ENCODE data around the gene LAMB4.

Gene LAMB4

DNA sequence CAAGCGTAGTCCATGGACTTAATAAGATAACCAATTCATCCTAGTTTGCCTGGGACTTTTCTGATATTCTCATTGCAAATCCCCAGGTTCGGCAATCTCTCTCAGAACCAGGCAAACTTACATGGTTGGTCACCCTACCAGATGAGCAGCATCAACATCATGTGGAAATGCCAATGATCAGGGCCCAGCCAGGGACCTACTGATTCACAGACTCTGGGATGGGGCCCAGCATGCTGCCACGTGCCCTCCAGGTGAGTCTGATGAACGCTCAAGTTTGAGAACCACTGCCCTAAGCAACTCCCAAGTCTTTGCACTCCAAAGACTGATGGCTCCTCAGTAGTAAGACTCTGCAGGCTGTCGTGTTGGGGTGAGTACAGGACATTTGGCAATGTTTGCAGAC, 2.7 kb downstream of the LAMB4 start:
- Histone ChIP-seq H3K4me3 (replicated peaks; ENCODE audit: low read depth, low read length) (no peak overlapping the region), H3K36me3 (ENCODE audit: control insufficient read depth, insufficient read depth, low read length) (no peaks in the 10 kb centered on the region), H3K27me3 (replicated peaks; ENCODE audit: control insufficient read depth, insufficient read depth, low read length) (no peaks in the 10 kb centered on the region)
- no peak for DNase-seq (ENCODE audit: extremely low read depth, insufficient read length)
- TF ChIP-seq, protein P1, sequence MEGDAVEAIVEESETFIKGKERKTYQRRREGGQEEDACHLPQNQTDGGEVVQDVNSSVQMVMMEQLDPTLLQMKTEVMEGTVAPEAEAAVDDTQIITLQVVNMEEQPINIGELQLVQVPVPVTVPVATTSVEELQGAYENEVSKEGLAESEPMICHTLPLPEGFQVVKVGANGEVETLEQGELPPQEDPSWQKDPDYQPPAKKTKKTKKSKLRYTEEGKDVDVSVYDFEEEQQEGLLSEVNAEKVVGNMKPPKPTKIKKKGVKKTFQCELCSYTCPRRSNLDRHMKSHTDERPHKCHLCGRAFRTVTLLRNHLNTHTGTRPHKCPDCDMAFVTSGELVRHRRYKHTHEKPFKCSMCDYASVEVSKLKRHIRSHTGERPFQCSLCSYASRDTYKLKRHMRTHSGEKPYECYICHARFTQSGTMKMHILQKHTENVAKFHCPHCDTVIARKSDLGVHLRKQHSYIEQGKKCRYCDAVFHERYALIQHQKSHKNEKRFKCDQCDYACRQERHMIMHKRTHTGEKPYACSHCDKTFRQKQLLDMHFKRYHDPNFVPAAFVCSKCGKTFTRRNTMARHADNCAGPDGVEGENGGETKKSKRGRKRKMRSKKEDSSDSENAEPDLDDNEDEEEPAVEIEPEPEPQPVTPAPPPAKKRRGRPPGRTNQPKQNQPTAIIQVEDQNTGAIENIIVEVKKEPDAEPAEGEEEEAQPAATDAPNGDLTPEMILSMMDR (IDR thresholded peaks at IDR 0.05; ENCODE audit: insufficient read depth, low read length, poor library complexity, severe bottlenecking), result no peak

DNA sequence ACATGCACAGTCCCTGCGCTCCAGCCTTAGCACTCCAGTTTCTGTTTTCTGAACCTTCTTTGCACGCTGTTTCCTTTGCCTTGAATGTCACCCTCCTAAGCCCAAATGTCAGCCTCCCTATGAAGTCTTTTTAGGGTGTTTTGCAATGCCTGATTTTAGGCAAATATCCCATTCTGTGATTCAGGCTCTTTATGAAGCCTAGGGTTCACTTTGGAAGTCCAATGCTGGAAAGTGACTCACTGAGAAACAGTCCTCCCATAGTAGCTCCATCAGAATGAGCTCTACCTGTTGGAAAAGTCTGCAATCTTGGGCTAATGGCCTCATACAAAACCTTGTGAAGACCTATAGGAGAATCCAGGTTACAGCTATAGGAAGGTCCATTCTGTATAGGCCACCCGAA, 5.3 kb downstream of the LAMB4 start:
- H3K27me3 ChIP-seq (replicated peaks; ENCODE audit: control insufficient read depth, insufficient read depth, low read length), result no peaks in the 10 kb centered on the region
- no peak overlapping the region for H3K4me3 ChIP-seq (replicated peaks; ENCODE audit: low read depth, low read length)
- H3K36me3 ChIP-seq (ENCODE audit: control insufficient read depth, insufficient read depth, low read length), result no peaks in the 10 kb centered on the region
- no peak for DNase-seq (ENCODE audit: extremely low read depth, insufficient read length)
- TF ChIP-seq, protein P1 (IDR thresholded peaks at IDR 0.05; ENCODE audit: insufficient read depth, low read length, poor library complexity, severe bottlenecking), result no peak

DNA sequence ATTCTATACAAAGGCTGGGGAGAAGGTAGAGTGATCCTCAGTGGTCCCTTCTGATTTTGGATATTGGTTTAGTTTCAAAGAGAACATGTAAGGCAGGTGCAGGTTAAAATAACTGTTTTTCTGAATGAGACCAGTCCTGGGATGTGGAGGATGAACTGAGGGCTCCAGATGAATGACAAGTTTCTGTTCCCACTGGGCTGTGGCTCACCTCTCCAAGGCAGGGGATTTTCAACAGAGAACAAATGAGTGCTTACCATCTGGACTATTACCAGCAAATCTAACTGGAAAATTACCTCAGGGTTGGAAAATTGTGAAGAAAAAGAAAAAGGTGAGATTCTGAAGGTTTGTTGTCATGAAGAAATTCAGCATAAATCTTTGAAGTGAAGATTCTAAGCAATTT, 8.0 kb downstream of the LAMB4 start:
- no peaks in the 10 kb centered on the region for H3K27me3 ChIP-seq (replicated peaks; ENCODE audit: control insufficient read depth, insufficient read depth, low read length)
- TF ChIP-seq, protein P1 (IDR thresholded peaks at IDR 0.05; ENCODE audit: insufficient read depth, low read length, poor library complexity, severe bottlenecking), result no peak
- no peak for DNase-seq (ENCODE audit: extremely low read depth, insufficient read length)
- no peaks in the 10 kb centered on the region for H3K36me3 ChIP-seq (ENCODE audit: control insufficient read depth, insufficient read depth, low read length)
- H3K4me3 ChIP-seq (replicated peaks; ENCODE audit: low read depth, low read length), result no peak overlapping the region

DNA sequence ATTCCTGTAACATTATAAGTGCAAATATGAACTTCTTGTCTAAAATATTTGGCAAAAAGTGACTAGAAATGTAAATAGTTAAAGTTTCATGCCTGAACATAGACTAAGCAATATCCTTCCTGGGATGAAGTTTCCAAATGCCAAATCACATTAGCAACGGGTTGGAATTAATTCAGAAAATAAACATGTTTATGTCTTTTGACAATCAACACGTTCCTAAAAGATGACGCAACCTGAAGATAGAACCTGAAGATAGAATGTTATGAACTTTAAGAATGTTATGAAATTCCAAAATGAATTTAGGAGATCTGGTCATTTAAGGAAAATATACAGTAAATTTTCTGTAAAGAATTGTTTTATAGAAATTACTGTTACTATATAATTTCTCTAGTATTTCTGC, 9.2 kb downstream of the LAMB4 start:
- Histone ChIP-seq H3K36me3 (ENCODE audit: control insufficient read depth, insufficient read depth, low read length) (no peaks in the 10 kb centered on the region), H3K4me3 (replicated peaks; ENCODE audit: low read depth, low read length) (no peak overlapping the region), H3K27me3 (replicated peaks; ENCODE audit: control insufficient read depth, insufficient read depth, low read length) (no peaks in the 10 kb centered on the region)
- TF ChIP-seq, protein P1 (IDR thresholded peaks at IDR 0.05; ENCODE audit: insufficient read depth, low read length, poor library complexity, severe bottlenecking), result no peak
- no peak for DNase-seq (ENCODE audit: extremely low read depth, insufficient read length)

DNA sequence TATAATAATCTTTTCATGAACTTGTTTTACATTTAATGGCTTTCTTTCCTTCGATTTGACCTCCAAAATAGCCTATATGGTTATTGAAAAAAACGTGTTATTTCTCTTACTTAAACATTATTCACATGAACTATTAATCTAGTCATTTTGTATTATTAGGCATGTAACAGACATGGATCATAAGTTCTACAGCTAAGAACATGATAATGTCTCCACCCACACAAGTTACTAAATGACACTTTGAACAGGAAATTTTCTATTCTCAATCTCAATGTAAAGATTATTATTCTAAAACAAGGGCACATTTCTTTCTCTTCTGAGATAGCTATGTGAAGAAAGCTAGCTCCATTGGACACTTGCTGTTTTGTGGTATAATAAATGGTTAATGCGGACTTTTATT, 10.0 kb downstream of the LAMB4 start:
- no peak for DNase-seq (ENCODE audit: extremely low read depth, insufficient read length)
- no peaks in the 10 kb centered on the region for H3K36me3 ChIP-seq (ENCODE audit: control insufficient read depth, insufficient read depth, low read length)
- no peaks in the 10 kb centered on the region for H3K27me3 ChIP-seq (replicated peaks; ENCODE audit: control insufficient read depth, insufficient read depth, low read length)
- TF ChIP-seq, protein P1 (IDR thresholded peaks at IDR 0.05; ENCODE audit: insufficient read depth, low read length, poor library complexity, severe bottlenecking), result no peak
- no peak overlapping the region for H3K4me3 ChIP-seq (replicated peaks; ENCODE audit: low read depth, low read length)

DNA sequence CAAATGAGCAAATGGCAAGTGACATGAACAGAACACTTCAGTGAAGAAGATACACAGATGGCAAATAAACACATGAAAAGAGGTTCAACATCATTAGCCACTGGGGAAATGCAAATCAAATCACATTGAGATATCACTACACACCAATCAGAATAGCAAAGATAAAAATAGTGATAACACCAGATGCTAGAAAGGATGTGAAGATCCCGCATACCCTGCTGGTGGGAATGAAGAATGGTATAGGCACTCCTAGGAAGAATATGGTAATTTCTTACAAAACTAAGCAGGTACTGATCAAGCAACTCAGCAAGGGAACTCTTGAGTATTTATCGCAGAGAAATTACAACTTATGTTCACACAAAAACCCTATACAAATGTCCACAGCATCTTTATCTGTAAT, 11.2 kb downstream of the LAMB4 start:
- DNase-seq (ENCODE audit: extremely low read depth, insufficient read length), result no peak
- Histone ChIP-seq H3K4me3 (replicated peaks; ENCODE audit: low read depth, low read length) (no peak overlapping the region), H3K36me3 (ENCODE audit: control insufficient read depth, insufficient read depth, low read length) (no peaks in the 10 kb centered on the region), H3K27me3 (replicated peaks; ENCODE audit: control insufficient read depth, insufficient read depth, low read length) (no peaks in the 10 kb centered on the region)
- TF ChIP-seq, protein P1 (IDR thresholded peaks at IDR 0.05; ENCODE audit: insufficient read depth, low read length, poor library complexity, severe bottlenecking), result no peak

Data from GM06990 (cell line).